ENCODE measurements around the gene FASN.

DNA sequence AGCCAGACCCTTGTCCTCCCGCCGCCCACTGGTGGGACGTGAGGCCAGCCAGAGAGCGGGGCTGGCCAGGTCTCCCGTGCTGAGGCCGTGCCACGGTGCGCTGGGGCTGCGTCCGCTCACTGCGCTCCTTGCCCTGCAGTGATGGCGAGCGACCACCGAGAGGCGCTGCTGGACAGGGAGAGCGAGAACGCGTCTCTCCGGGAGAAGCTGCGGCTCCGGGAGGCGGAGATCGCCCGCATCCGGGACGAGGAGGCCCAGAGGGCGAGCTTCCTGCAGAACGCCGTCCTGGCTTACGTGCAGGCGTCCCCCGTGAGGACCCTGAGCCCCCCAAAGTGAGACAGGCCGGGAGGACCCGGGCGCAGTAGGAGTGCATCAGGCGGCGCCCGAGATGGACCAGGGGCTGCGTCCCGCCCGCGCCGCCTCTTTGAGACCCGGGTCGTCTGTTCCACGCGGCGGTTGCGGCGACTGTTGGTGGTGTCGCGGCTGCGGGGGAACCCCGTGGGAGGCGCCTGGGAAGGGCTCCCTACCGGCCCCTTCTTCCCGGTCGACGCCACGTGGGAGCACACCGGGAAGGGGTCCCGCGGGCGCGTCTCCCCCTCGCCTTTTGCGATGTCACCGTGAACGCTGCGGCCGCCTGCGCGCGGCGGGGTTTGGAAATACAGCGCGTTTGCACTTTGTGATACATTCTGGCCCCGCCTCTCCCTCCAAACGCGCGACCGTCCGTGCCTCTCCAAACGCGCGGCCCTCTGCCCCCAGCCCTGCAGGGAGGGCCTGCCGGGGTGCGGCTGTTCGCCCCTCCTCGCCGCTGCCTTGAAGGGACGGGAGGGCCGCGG is 67.3 kb downstream of the FASN start:
- TF ChIP-seq EZH2 (IDR thresholded peaks at IDR 0.05) (no peak), POLR2AphosphoS5 (IDR thresholded peaks at IDR 0.05; ENCODE audit: borderline replicate concordance, low read depth, low read length) (no peak; the same call in 1 of the 2 replicates)
